IPS-11a (cell line): ENCODE results near the gene AMIGO1.

Experiments
- H3K4me3 ChIP-seq: one replicate; pipeline ENCODE4 v1.5.1; 2013; ENCODE audit warnings: low read depth, low read length, control low read depth

AMIGO1 gene

GRCh38 chr1:109532365-109533136, 23.0 kb upstream of the AMIGO1 start:
- H3K4me3 ChIP-seq: no peak overlapping the region

DNA sequence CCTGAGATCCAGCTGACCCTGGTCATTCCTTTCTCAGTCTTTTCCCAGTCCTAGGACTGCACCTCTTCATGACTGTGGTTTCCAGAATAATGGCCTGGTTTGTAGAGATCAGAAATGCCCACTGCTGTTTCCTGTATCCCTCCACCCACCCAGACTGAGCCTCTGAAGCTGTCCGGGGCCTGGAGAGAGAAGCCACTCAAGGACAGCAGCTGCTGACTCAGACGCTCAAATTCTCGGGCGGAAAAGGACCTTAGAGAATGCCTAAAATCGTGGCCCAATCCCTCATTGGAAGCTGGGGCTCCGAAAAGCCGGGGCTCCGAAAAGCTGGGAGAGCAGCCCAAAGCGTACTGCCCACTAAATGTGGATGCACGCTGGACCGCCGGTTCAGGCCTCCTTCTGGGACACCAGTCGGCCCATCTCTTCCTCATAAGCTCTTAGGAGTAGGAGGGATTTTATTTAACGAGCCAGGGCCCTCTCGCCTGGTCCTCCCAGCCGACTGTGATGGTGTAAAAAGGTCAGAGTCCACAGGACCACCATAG, 22.4 kb upstream of the AMIGO1 start:
- no peak overlapping the region for H3K4me3 ChIP-seq

- no peak overlapping the region for H3K4me3 ChIP-seq
These were observed 21.9 kb upstream of the AMIGO1 start for GRCh38 chr1:109531380-109531779.

- H3K4me3 ChIP-seq: no peak overlapping the region
These were observed 21.0 kb upstream of the AMIGO1 start for GRCh38 chr1:109530457-109531087.

- no peak overlapping the region for H3K4me3 ChIP-seq
These were observed 20.4 kb upstream of the AMIGO1 start for GRCh38 chr1:109529881-109530456.

GRCh38 chr1:109528712-109529111, 19.2 kb upstream of the AMIGO1 start:
- no peak overlapping the region for H3K4me3 ChIP-seq

- no peak overlapping the region for H3K4me3 ChIP-seq
These were observed 18.5 kb upstream of the AMIGO1 start for GRCh38 chr1:109527846-109528695.

- H3K4me3 ChIP-seq: no peak overlapping the region
These were observed 17.7 kb upstream of the AMIGO1 start for GRCh38 chr1:109527098-109527811.

DNA sequence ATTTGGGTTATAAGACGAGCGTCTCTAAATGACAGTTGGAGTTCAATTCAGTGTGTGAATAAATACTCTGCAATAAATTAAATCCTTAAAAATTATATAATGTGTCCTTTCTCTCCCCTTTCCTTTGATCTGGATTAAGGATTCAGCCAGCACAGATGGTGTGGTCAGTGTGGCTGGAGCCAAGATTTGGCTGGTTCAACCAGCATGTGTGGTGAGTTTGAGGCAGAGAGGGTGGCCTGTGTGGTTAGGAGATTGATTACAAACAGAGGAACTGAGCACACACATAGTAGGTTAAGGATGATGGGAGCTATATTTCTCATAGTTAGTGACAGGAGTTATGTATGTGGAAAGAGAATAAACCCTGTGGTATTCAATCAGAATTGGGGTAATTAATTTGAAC, 14.2 kb upstream of the AMIGO1 start:
- H3K4me3 ChIP-seq: no peak overlapping the region

- H3K4me3 ChIP-seq: no peak overlapping the region
These were observed 12.5 kb upstream of the AMIGO1 start for GRCh38 chr1:109522026-109522425.

DNA sequence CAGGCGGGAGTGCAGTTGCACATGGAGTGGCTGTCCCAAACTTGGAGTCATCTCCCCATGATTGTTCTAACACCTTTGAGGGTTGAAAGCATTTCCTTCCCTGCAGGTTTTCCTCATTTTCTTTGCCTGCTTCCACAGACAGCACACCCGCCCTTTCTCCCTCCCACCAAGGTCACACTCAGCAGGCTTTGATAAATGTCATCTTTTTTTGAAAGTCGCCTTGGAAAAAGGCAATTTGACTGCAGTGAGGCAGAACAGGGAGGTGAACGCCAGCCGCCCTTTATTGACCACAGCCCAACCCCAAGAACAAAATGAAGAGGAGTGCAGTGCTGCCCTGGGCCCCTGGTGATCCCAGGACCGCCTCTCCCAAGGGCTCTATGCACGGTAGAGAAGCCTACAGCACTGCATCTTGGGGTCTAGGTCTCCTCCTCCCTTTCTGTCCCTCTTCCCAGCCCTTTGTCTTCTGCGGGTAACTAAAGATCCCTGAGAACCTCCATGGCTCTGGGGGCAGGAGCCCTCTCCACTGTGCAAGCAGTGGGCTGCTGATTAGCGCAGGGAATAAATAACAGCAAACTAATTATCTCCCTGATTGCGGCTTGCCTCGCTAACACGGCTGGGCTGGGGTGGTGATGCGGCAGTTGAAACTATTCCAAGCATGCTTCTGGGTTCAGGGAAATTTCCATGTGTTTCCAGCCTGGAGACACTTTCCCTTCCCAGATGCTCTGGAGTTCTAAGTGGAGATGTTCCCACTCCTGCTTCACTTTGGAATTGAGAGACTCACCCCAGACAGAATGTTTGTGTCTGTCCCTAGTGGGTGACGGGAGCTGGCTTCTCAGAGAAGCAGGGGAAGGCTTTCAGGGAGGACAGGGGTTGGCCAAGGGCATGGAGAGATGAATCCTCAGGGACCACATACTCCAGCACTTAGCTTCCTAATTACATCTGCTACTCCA, 11.8 kb upstream of the AMIGO1 start:
- no peak overlapping the region for H3K4me3 ChIP-seq

GRCh38 chr1:109517337-109517736, 7.8 kb upstream of the AMIGO1 start:
- no peak overlapping the region for H3K4me3 ChIP-seq

GRCh38 chr1:109516872-109517271, 7.3 kb upstream of the AMIGO1 start:
- no peak overlapping the region for H3K4me3 ChIP-seq

DNA sequence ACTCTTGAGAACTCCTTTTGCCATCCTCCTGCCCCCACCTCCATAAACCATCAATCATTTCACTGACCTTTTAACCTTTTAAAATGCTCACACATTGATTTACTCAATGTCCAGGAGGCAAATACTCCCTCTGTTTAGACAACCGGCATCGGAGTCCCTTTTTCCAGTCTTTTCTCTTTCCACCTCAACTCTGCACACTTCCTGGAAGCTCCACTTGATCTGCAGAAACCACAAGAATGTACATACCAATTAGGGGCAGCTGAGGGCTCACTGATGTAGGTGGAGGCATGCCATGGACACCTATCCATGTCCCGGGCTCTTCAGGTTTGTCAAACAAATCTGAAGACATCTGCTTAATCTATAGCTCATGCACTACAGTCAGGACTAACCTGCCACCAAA, 5.3 kb upstream of the AMIGO1 start:
- H3K4me3 ChIP-seq: no peak overlapping the region

DNA sequence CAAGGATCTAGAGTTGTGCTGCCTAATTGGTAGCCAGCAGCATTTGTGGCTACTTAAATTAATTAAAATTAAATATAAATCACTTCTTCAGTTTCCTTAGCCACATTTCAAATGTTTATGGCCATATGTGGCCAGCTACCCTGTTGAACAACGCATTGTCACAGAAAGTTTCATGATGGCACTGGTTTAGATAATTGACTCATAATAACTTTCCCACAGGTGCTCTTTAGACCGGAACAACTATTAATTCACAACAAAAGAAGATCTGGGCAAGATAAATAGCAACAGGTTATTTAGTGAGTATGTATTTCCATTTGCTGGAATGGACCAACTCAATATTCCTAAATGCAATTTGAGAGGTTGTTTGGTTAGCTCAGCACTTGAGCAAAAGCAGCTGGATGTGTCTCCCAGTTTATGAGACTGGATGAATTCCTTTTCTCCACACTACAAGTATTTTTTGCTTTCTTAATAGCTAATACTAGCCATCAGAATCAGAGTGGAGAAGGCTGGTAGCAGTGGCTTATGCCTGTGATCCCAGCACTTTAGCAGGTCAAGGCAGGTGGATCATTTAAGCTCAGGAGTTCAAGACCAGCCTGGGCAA, 3.7 kb upstream of the AMIGO1 start:
- H3K4me3 ChIP-seq: no peak overlapping the region

- peak overlapping the region; percentile 72 for H3K4me3 ChIP-seq
These were observed 703 bp downstream of the AMIGO1 start for GRCh38 chr1:109508873-109509175.

GRCh38 chr1:109508001-109508872, 1.3 kb downstream of the AMIGO1 start:
- no peak overlapping the region for H3K4me3 ChIP-seq

- no peak overlapping the region for H3K4me3 ChIP-seq
These were observed 4.6 kb downstream of the AMIGO1 start for GRCh38 chr1:109504974-109505373.
